CD14-positive monocyte (primary cell): ENCODE measurements around the gene CDK19. TPM values are rescaled to one million over a fixed set of nuclear protein-coding genes. Genes with fewer than 3 reads are reported as not detected.

ENCODE experiments used
- DNase-seq, 3 donors: peaks; one replicate each; pipeline ENCODE4 v3.0.0-alpha.2; 2011 to 2022
- H2AFZ ChIP-seq: 2 replicates; pipeline ENCODE4 v1.6.0; 2012; ENCODE audit warnings: mild to moderate bottlenecking, low read depth, low read length, inconsistent platforms; ENCODE audit not compliant: insufficient read depth, poor library complexity, severe bottlenecking
- H3K27ac ChIP-seq, 2 donors: 1 replicate in 1 of 2; 2 replicates in 1 of 2; pipeline ENCODE4 v1.5.1; 2012 to 2013; ENCODE audit warnings: low read length in 2 of 2, control low read depth in 1 of 2, inconsistent platforms in 1 of 2, low read depth in 1 of 2, mild to moderate bottlenecking in 1 of 2
- H3K27me3 ChIP-seq, 2 donors: one replicate each; pipeline versions ENCODE4 v1.6.0 to v1.6.1; 2011 to 2013; ENCODE audit warnings: low read length in 2 of 2; ENCODE audit not compliant: control insufficient read depth in 2 of 2, insufficient read depth in 2 of 2
- H3K36me3 ChIP-seq, 2 donors: replicated peaks in 1 of 2; 1 replicate in 1 of 2; 2 replicates in 1 of 2; pipeline versions ENCODE4 v1.5.1 to v1.6.1; 2012 to 2013; ENCODE audit warnings: low read length in 2 of 2, control low read depth in 1 of 2, inconsistent platforms in 1 of 2, mild to moderate bottlenecking in 1 of 2; ENCODE audit not compliant: insufficient read depth in 2 of 2, control insufficient read depth in 1 of 2
- H3K4me1 ChIP-seq, 2 donors: 1 replicate in 1 of 2; 2 replicates in 1 of 2; pipeline versions ENCODE4 v1.5.1 to v1.6.1; 2012 to 2013; ENCODE audit warnings: low read length in 2 of 2, control low read depth in 1 of 2, inconsistent platforms in 1 of 2, mild to moderate bottlenecking in 1 of 2, moderate library complexity in 1 of 2; ENCODE audit not compliant: insufficient read depth in 2 of 2, control insufficient read depth in 1 of 2
- H3K4me2 ChIP-seq: replicated peaks from 2 replicates; pipeline ENCODE3; 2012; ENCODE audit warnings: low read length, moderate library complexity, mild to moderate bottlenecking; ENCODE audit not compliant: poor library complexity, severe bottlenecking; ENCODE audit errors: extremely low read depth
- H3K4me3 ChIP-seq, 3 experiments: fragments of 200-600 bp in 1 of 3; sonication (generic) in 1 of 3; replicated peaks in 1 of 3; 1 replicate in 2 of 3; 2 replicates in 1 of 3; pipeline ENCODE4 v1.5.1; 2011 to 2013; ENCODE audit warnings: low read length in 3 of 3, mild to moderate bottlenecking in 3 of 3, control low read depth in 2 of 3, low read depth in 2 of 3, inconsistent platforms in 1 of 3, moderate library complexity in 1 of 3
- H3K79me2 ChIP-seq: 2 replicates; pipeline ENCODE4 v1.6.0; 2012; ENCODE audit warnings: mild to moderate bottlenecking, control low read depth, inconsistent platforms, low read length, moderate library complexity; ENCODE audit not compliant: insufficient read depth
- H3K9ac ChIP-seq: 2 replicates; pipeline ENCODE4 v1.6.0; 2017; ENCODE audit warnings: low read length, mild to moderate bottlenecking; ENCODE audit not compliant: insufficient read depth, poor library complexity, severe bottlenecking
- H3K9me3 ChIP-seq, 2 donors: replicated peaks in 1 of 2; 1 replicate in 1 of 2; 2 replicates in 1 of 2; pipeline versions ENCODE4 v1.5.1 to v1.6.1; 2012 to 2013; ENCODE audit warnings: low read length in 2 of 2, control low read depth in 1 of 2; ENCODE audit not compliant: control insufficient read depth in 1 of 2, insufficient read depth in 1 of 2
- H4K20me1 ChIP-seq: 2 replicates; pipeline ENCODE4 v1.6.0; 2012; ENCODE audit warnings: mild to moderate bottlenecking, low read length, control low read depth, moderate library complexity; ENCODE audit not compliant: insufficient read depth
- H3K27ac Mint-ChIP-seq, 7 donors: one replicate each; pipeline ENCODE4 v1.8.0; 2020; ENCODE audit warnings: mild to moderate bottlenecking in 7 of 7, mixed read lengths in 7 of 7, moderate library complexity in 6 of 7, inconsistent platforms in 2 of 7
- H3K27me3 Mint-ChIP-seq, 3 donors: one replicate each; pipeline ENCODE4 v1.8.0; 2021 to 2022; ENCODE audit warnings: low read depth in 3 of 3, mild to moderate bottlenecking in 3 of 3, mixed read lengths in 3 of 3, moderate library complexity in 3 of 3, inconsistent platforms in 1 of 3
- H3K36me3 Mint-ChIP-seq, 2 donors: one replicate each; pipeline ENCODE4 v1.8.0; 2020; ENCODE audit warnings: mixed read lengths in 2 of 2, inconsistent platforms in 1 of 2, mild to moderate bottlenecking in 1 of 2
- H3K4me1 Mint-ChIP-seq: one replicate; pipeline ENCODE4 v1.8.0; 2020; ENCODE audit warnings: mild to moderate bottlenecking, mixed read lengths
- H3K4me3 Mint-ChIP-seq, 2 donors: one replicate each; pipeline ENCODE4 v1.8.0; 2020; ENCODE audit warnings: mild to moderate bottlenecking in 2 of 2, mixed read lengths in 2 of 2, moderate library complexity in 1 of 2
- H3K9me3 Mint-ChIP-seq, 7 donors: one replicate each; pipeline ENCODE4 v1.8.0; 2020 to 2022; ENCODE audit warnings: mixed read lengths in 7 of 7, mild to moderate bottlenecking in 6 of 7, moderate library complexity in 6 of 7, inconsistent platforms in 2 of 7
- CTCF ChIP-seq: fragments of 200-600 bp; IDR thresholded peaks from one replicate; pipeline ENCODE4 v1.8.0; 2022; ENCODE audit warnings: antibody characterized with exemption, mild to moderate bottlenecking
- WGBS: methylation state at CpG from one replicate; pipeline ENCODE4 v1.1.5; 2013; ENCODE audit warnings: missing lambda C conversion rate; ENCODE audit not compliant: insufficient coverage; 5-methylcytosine and 5-hydroxymethylcytosine counted together
- intact Hi-C, 2 donors: fragments of 100-400 bp; cut with micrococcal nuclease; formaldehyde crosslinking; loops; one replicate each; pipeline versions ENCODE4 v1.15.0 to v1.15.1; 2023
- polyA plus RNA-seq, 3 donors: library from polyadenylated mRNA; depleted of rRNA in 1 of 3; unstranded in 2 of 3; stranded (reverse) in 1 of 3; fragments of 300-500 nt in 2 of 3; fragments of >200 nt in 1 of 3; fragmentation: Illumina TruSeq in 2 of 3; gene quantifications; 1 replicate in 2 of 3; 2 replicates in 1 of 3; pipeline ENCODE4 v1.2.3, GENCODE V29; 2012 to 2021

The CDK19 gene
- polyA plus RNA-seq, 3 donors, result 2.7 to 12.0 (median 3.9) TPM

DNA sequence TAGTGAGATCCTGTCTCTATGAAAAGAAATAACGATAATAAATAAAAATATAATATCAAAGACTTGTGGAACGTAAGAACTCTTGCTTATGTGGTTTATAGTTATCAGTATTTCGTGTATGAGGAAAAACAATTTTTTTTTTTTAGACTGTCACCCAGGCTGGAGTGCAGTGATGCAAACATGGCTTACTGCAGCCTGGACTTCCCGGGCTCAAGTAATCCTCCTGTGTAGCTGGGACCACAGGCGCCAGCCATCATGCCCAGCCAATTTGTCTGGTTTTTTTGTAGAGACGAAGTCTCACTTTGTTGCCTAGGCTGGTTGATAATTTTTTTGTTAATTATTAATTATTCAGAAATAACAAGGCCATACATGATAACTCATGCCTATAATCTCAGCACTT, 18.6 kb upstream of the CDK19 start:
- Histone ChIP-seq H3K27me3 (no peaks in the 10 kb centered on the region), H2AFZ (no peak overlapping the region), H3K36me3 (no peaks in the 10 kb centered on the region), H3K4me3 (no peak overlapping the region), H3K9me3 (no peaks in the 10 kb centered on the region), H3K4me2 (no peak overlapping the region), H4K20me1 (no peaks in the 10 kb centered on the region), H3K4me1 (peaks cover 0 to 1% of the 10 kb centered on the region in 2 donors), H3K27ac (no peak overlapping the region), H3K9ac (no peak overlapping the region), H3K79me2 (no peaks in the 10 kb centered on the region)
- no peak for DNase-seq
- no peak overlapping the region for H3K27ac Mint-ChIP-seq
- H3K4me3 Mint-ChIP-seq, result no peak overlapping the region
- no peak for TF ChIP-seq CTCF
- peaks cover 0 to 2% (median 0%) of the 10 kb centered on the region in 3 donors for H3K27me3 Mint-ChIP-seq
- intact Hi-C loops, result no loop called here
- H3K9me3 Mint-ChIP-seq, result peaks cover 0 to 5% (median 0%) of the 10 kb centered on the region in 7 donors
- peaks cover 4% of the 10 kb centered on the region for H3K4me1 Mint-ChIP-seq
- peaks cover 4 to 6% of the 10 kb centered on the region in 2 donors for H3K36me3 Mint-ChIP-seq
- 100% methylated on average over 1 of the region's 6 CpGs for WGBS

- Histone ChIP-seq H3K27ac (no peak overlapping the region), H3K27me3 (no peaks in the 10 kb centered on the region), H3K9me3 (no peaks in the 10 kb centered on the region), H3K9ac (no peak overlapping the region), H2AFZ (no peak overlapping the region), H3K36me3 (no peaks in the 10 kb centered on the region), H4K20me1 (no peaks in the 10 kb centered on the region), H3K4me1 (peaks cover 16 to 25% of the 10 kb centered on the region in 2 donors), H3K4me2 (no peak overlapping the region), H3K79me2 (peaks cover 4% of the 10 kb centered on the region), H3K4me3 (no peak overlapping the region)
- Mint-ChIP-seq H3K27me3 (peaks cover 0 to 3% (median 0%) of the 10 kb centered on the region in 3 donors), H3K27ac (no peak overlapping the region), H3K4me1 (peaks cover 22% of the 10 kb centered on the region), H3K4me3 (no peak overlapping the region), H3K36me3 (peaks cover 4 to 6% of the 10 kb centered on the region in 2 donors), H3K9me3 (peaks cover 0 to 5% (median 0%) of the 10 kb centered on the region in 7 donors)
- intact Hi-C loops, result no loop called here
- 100% methylated on average over 3 of the region's 6 CpGs for WGBS
- no peak for TF ChIP-seq CTCF
- DNase-seq, result no peak
Observed at GRCh38 chr6:110831405-110831804, 16.1 kb upstream of the CDK19 start.
